ENCODE results near the gene DEPDC7. TPM values are rescaled to one million over a fixed set of nuclear protein-coding genes. Genes with fewer than 3 reads are reported as not detected.

Gene DEPDC7
- total RNA-seq, 1 experiment from 2014 or later: 4.4 TPM

DNA sequence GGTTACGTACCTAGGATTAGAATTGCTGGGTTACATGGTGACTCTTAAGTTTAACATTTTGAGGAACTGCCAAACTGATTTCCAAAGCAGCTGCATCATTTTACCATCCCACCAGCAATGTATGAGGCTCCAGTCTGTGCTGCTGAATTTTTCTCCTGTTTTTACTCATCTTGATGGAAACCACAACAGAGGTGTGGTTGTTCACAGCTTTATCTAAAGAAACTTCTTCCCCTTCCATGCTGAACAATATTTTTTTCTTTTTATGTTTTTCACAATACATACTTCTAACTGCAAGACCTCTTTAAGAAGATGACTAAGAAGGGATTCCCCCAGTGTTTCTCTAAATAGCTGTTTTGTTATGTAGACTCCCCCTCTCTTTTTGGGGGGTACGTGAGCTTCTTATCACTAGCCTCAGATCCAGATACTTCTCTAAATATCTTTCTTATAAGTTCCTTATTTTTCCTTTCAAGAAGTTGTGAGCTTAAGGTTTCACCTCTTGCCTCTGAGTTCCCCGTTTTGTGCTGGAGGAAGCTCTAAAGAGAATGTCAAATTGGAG lies 47.7 kb downstream of the DEPDC7 start:
- WGBS (ENCODE audit: extremely low coverage, insufficient read length, low lambda C conversion rate): no CpG with 5 or more reads among the region's 3 CpGs
- H3K9ac ChIP-seq (ENCODE audit: extremely low read depth, insufficient read length, low read length): no peak overlapping the region
- no peak overlapping the region for H2BK120ac ChIP-seq (ENCODE audit: low read depth, low read length, poor library complexity, severe bottlenecking)
- H3K56ac ChIP-seq (ENCODE audit: insufficient read length, low read depth, low read length): no peak overlapping the region
- no peak overlapping the region for H2BK15ac ChIP-seq (ENCODE audit: low read depth, low read length)
- no peak for DNase-seq
- H3K27me3 Mint-ChIP-seq (ENCODE audit: low read depth): no peaks in the 10 kb centered on the region
- H4K8ac ChIP-seq (replicated peaks; ENCODE audit: insufficient read length, low read depth, low read length): no peak overlapping the region
- peak overlapping the region in 1 of 3 experiments; percentile 24; a peak in 2 of 7 replicates for H3K27ac Mint-ChIP-seq
- H3K9me3 Mint-ChIP-seq: no peaks in the 10 kb centered on the region
- H3K4me1 ChIP-seq (ENCODE audit: insufficient read depth, low read length): no peaks in the 10 kb centered on the region; the same call in 1 of the 2 replicates
- no peaks in the 10 kb centered on the region for H4K20me1 ChIP-seq (ENCODE audit: control insufficient read depth, insufficient read depth, insufficient read length)
- no peak overlapping the region for H3K4me3 Mint-ChIP-seq
- H3K79me1 ChIP-seq (ENCODE audit: insufficient read depth, low read depth, low read length, poor library complexity, severe bottlenecking): no peaks in the 10 kb centered on the region
- no peak overlapping the region for H2BK5ac ChIP-seq (ENCODE audit: insufficient read length, low read length)
- no peak overlapping the region for H4K91ac ChIP-seq (ENCODE audit: insufficient read length, low read depth, low read length)
- no peak overlapping the region for H2BK20ac ChIP-seq (ENCODE audit: low read depth, low read length, poor library complexity, severe bottlenecking)
- no peak overlapping the region for H3K23ac ChIP-seq (ENCODE audit: insufficient read length, low read depth, low read length)
- H3T11ph ChIP-seq (ENCODE audit: low read length): no peak overlapping the region
- H3K18ac ChIP-seq (ENCODE audit: insufficient read length, low read depth, low read length): no peak overlapping the region
- H2BK12ac ChIP-seq (ENCODE audit: insufficient read length, low read depth, low read length): no peak overlapping the region
- no peak overlapping the region for H3K4ac ChIP-seq (ENCODE audit: low read depth, low read length)
- no peak overlapping the region for H3K27ac ChIP-seq (ENCODE audit: insufficient read length, low read depth, low read length)
- H3K23me2 ChIP-seq (ENCODE audit: insufficient read length, low read depth, low read length, poor library complexity, severe bottlenecking): no peaks in the 10 kb centered on the region
- no peaks in the 10 kb centered on the region for H3K27me3 ChIP-seq (ENCODE audit: insufficient read depth, low read length)
- no peak overlapping the region for H2AFZ ChIP-seq (ENCODE audit: low read length)
- TF ChIP-seq, protein P1, sequence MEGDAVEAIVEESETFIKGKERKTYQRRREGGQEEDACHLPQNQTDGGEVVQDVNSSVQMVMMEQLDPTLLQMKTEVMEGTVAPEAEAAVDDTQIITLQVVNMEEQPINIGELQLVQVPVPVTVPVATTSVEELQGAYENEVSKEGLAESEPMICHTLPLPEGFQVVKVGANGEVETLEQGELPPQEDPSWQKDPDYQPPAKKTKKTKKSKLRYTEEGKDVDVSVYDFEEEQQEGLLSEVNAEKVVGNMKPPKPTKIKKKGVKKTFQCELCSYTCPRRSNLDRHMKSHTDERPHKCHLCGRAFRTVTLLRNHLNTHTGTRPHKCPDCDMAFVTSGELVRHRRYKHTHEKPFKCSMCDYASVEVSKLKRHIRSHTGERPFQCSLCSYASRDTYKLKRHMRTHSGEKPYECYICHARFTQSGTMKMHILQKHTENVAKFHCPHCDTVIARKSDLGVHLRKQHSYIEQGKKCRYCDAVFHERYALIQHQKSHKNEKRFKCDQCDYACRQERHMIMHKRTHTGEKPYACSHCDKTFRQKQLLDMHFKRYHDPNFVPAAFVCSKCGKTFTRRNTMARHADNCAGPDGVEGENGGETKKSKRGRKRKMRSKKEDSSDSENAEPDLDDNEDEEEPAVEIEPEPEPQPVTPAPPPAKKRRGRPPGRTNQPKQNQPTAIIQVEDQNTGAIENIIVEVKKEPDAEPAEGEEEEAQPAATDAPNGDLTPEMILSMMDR (conservative IDR thresholded peaks at IDR 0.05): no peak
- H4K5ac ChIP-seq (ENCODE audit: insufficient read length, low read depth, low read length): no peak overlapping the region
- H3K36me3 Mint-ChIP-seq (ENCODE audit: insufficient read depth in 1 of 3, low read depth in 3 of 3): peaks cover 21 to 56% (median 52%) of the 10 kb centered on the region in 3 experiments; a peak in 6 of 7 replicates
- no peaks in the 10 kb centered on the region for H3K79me2 ChIP-seq (ENCODE audit: insufficient read depth, low read length)
- H3K14ac ChIP-seq (ENCODE audit: insufficient read depth, low read length): no peak overlapping the region
- H3K4me1 Mint-ChIP-seq: peaks cover 20 to 31% of the 10 kb centered on the region in 2 experiments
- H2AK5ac ChIP-seq (ENCODE audit: insufficient read length, low read length): no peak overlapping the region
- no peak overlapping the region for H3K4me2 ChIP-seq (ENCODE audit: insufficient read depth, insufficient read length, low read length)
- H3K9me3 ChIP-seq (ENCODE audit: control insufficient read depth, low read depth, low read length): no peaks in the 10 kb centered on the region

Data from H9 (cell line).